Coronary artery (tissue), 2 donors: ENCODE measurements around the gene ADAMTS4.

ENCODE experiments used
- DNase-seq: peaks from one replicate; pipeline ENCODE4 v3.0.0-alpha.2; 2017; ENCODE audit warnings: low spot score
- H3K27ac ChIP-seq, 2 donors: fragments of 200-600 bp; sonication (generic); one replicate each; pipeline ENCODE4 v1.5.1; 2016 to 2019
- H3K4me3 ChIP-seq: fragments of 200-600 bp; sonication (generic); 2 replicates; pipeline ENCODE4 v1.5.1; 2016; ENCODE audit warnings: mild to moderate bottlenecking, moderate library complexity
- TF ChIP-seq, protein P1 (sequence below): fragments of 200-600 bp; sonication (generic); IDR thresholded peaks from one replicate; pipeline ENCODE4 v1.5.1; 2019; ENCODE audit warnings: antibody characterized with exemption

Gene ADAMTS4

DNA sequence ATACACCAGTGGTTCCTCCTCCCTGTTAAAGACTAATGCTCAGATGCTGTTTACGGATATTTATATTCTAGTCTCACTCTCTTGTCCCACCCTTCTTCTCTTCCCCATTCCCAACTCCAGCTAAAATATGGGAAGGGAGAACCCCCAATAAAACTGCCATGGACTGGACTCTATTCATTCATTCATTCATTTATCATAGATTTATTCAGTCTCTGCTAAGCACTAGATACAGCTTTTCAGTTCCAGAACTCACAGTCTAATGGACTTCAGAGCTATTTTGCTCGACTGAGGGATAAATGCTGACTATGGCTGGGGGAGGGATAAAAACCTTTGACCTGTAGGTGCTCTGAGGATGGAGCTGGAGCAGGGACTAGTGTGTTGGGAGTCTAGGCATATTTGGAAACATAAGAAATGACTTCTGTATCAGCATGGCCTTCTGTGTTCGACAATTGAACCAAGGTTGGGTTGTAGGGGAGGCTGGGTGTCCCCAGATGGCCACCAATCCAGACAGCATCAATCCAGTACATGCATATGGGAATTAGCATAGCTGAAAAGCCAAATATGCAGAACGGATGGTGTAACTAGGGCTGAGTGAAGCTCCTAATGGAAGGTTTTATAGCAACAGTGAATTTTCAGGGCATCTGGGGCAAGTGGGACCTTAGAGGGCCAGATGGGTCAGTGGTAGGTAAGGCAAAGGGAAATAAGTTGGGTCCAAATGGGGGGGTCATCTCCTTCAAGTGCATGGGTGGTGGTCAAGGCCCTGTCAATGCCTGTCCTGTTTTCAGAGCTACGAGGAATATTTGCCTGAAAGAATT, 20.4 kb upstream of the ADAMTS4 start:
- H3K4me3 ChIP-seq = no peak overlapping the region
- no peak for DNase-seq
- no peak overlapping the region for H3K27ac ChIP-seq
- TF ChIP-seq, protein P1, sequence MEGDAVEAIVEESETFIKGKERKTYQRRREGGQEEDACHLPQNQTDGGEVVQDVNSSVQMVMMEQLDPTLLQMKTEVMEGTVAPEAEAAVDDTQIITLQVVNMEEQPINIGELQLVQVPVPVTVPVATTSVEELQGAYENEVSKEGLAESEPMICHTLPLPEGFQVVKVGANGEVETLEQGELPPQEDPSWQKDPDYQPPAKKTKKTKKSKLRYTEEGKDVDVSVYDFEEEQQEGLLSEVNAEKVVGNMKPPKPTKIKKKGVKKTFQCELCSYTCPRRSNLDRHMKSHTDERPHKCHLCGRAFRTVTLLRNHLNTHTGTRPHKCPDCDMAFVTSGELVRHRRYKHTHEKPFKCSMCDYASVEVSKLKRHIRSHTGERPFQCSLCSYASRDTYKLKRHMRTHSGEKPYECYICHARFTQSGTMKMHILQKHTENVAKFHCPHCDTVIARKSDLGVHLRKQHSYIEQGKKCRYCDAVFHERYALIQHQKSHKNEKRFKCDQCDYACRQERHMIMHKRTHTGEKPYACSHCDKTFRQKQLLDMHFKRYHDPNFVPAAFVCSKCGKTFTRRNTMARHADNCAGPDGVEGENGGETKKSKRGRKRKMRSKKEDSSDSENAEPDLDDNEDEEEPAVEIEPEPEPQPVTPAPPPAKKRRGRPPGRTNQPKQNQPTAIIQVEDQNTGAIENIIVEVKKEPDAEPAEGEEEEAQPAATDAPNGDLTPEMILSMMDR = no peak

- peak overlapping the region in 1 of 2 donors; percentile 94 for H3K27ac ChIP-seq
- H3K4me3 ChIP-seq = peak overlapping the region; percentile 47
- TF ChIP-seq, protein P1 = no peak
- no peak for DNase-seq
These were observed 19.6 kb upstream of the ADAMTS4 start for GRCh38 chr1:161218301-161219077.

GRCh38 chr1:161217831-161218230, 19.0 kb upstream of the ADAMTS4 start:
- TF ChIP-seq, protein P1 = no peak
- DNase-seq = no peak
- H3K27ac ChIP-seq = peak overlapping the region; percentile 80 to 94
- peak overlapping the region; percentile 47 for H3K4me3 ChIP-seq

DNA sequence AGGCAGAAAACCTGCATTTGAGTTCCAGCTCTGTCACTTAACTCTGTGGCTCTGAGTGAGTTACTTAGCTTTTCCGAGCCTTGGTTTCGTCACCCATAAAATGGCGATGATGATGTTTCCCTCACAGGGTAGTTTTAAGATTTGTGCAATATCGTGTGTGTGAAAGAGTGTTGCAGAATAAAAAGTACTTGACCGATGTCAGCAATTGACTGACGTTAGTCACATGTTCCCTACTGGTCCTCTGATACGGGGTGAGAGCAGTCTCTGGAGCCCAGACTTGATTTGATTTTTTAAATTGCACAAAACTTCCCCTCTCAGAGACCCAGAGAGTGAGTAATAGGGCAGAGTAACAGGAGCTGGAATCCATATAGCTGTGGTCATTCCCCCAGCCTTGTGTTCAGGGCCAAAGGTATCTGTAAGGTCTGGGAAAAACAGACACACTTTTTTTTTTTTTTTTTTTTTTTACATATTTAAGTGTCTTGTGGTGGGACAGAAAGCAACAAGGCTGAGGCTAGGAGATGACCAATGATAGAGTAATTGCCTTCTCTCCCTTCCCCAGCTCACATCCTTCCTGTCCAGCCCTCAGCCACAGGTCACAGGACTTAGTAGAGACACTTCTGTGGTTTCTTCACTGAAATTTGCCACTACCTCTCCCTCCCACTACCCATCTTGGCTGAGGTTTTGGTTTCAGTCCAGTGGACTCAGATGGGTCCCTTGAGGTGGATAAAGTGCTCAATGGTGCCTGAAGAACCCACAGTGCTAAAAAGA, 18.3 kb upstream of the ADAMTS4 start:
- H3K27ac ChIP-seq = peak overlapping the region; percentile 80 to 94
- TF ChIP-seq, protein P1 = no peak
- H3K4me3 ChIP-seq = peak overlapping the region; percentile 64
- DNase-seq = no peak

GRCh38 chr1:161215076-161215475, 16.2 kb upstream of the ADAMTS4 start, which contains the start of gene FCER1G:
TSS of gene FCER1G (plus strand) at chr1:161215295. CDS start at chr1:161215322, 27 bp downstream.
- Histone ChIP-seq H3K4me3 (peak within 1 kb of the TSS; percentile 55), H3K27ac (peak within 1 kb of the TSS; percentile 79 to 80)
- no peak for DNase-seq
- TF ChIP-seq, protein P1 = no peak

- Histone ChIP-seq H3K4me3 (no peak overlapping the region), H3K27ac (peak overlapping the region in 1 of 2 donors; percentile 63)
- no peak for DNase-seq
- TF ChIP-seq, protein P1 = no peak
These were observed 15.5 kb upstream of the ADAMTS4 start for GRCh38 chr1:161214369-161214768.
